Panc1 (cell line): Measurements from ENCODE around the gene ZKSCAN1. TPM values are rescaled to one million over a fixed set of nuclear protein-coding genes. Genes with fewer than 3 reads are reported as not detected.
"Not testable (repeated sequence)": the region's sequence is repeated elsewhere in the genome, so short reads cannot be mapped to it uniquely, and the experiment has no call there.

Experiments used
- ATAC-seq: fragments of 200-7000 bp; cut with Tn5 transposase; 2 replicates; pipeline ENCODE4 v1.9.1; 2020; ENCODE audit warnings: mild to moderate bottlenecking, moderate library complexity
- BruUV-seq: library from RNA; stranded (reverse); fragments of 400-500 nt; replicated peaks from 2 replicates; lab custom pipeline; 2021; lab: Mats Ljungman, UMichigan
- CTCF ChIA-PET: fragments of 300-600 bp; sonication (Branson Sonifier 250); formaldehyde crosslinking; loops from one replicate; lab custom pipeline; 2022; ENCODE audit warnings: antibody characterized with exemption; lab: Charles Lee
- POLR2A ChIA-PET: fragments of 300-600 bp; sonication (Branson Sonifier 250); formaldehyde crosslinking; loops from one replicate; lab custom pipeline; 2022; ENCODE audit warnings: antibody characterized with exemption; lab: Charles Lee
- DNase-seq: peaks from one replicate; pipeline ENCODE4 v3.0.0-alpha.2; 2010; ENCODE audit warnings: low read depth, low spot score
- H3K27ac ChIP-seq: 2 replicates; pipeline ENCODE4 v1.5.1; 2011; ENCODE audit warnings: mild to moderate bottlenecking, low read length, inconsistent platforms
- H3K27me3 ChIP-seq: fragments of 200-500 bp; sonication (Bioruptor generic); 2 replicates; pipeline ENCODE4 v1.6.0; 2014; ENCODE audit warnings: low read length, inconsistent platforms; ENCODE audit not compliant: control insufficient read depth, insufficient read depth
- H3K36me3 ChIP-seq: fragments of 200-500 bp; sonication (Bioruptor generic); 2 replicates; pipeline ENCODE4 v1.5.1; 2014; ENCODE audit warnings: inconsistent platforms, mild to moderate bottlenecking, low read length, moderate library complexity; ENCODE audit not compliant: control insufficient read depth, insufficient read depth
- H3K4me1 ChIP-seq: 2 replicates; pipeline ENCODE4 v1.5.1; 2011; ENCODE audit warnings: inconsistent platforms, mild to moderate bottlenecking, low read length, moderate library complexity; ENCODE audit not compliant: control insufficient read depth, insufficient read depth
- H3K4me3 ChIP-seq, 2 experiments: 2 replicates each; pipeline ENCODE4 v1.5.1; 2011 to 2012; ENCODE audit warnings: low read depth in 2 of 2, low read length in 2 of 2, mild to moderate bottlenecking in 2 of 2, inconsistent platforms in 1 of 2, moderate library complexity in 1 of 2
- H3K9me3 ChIP-seq: fragments of 200-500 bp; sonication (Bioruptor generic); 2 replicates; pipeline ENCODE4 v1.5.1; 2014; ENCODE audit warnings: low read depth, mild to moderate bottlenecking, inconsistent platforms, low read length, moderate library complexity; ENCODE audit not compliant: control insufficient read depth, insufficient read depth
- CTCF ChIP-seq: fragments of 450-650 bp; IDR thresholded peaks from 2 replicates; pipeline ENCODE4 v1.5.1; 2017; ENCODE audit warnings: mild to moderate bottlenecking
- POLR2AphosphoS5 ChIP-seq: IDR thresholded peaks from 2 replicates; pipeline ENCODE4 v1.6.1; 2012; ENCODE audit warnings: mild to moderate bottlenecking, low read depth, low read length, moderate library complexity
- SIN3A ChIP-seq: IDR thresholded peaks from 2 replicates; pipeline ENCODE4 v1.6.1; 2012; ENCODE audit warnings: low read depth, mild to moderate bottlenecking, low read length, moderate library complexity, borderline replicate concordance; ENCODE audit not compliant: insufficient read depth
- TCF7L2 ChIP-seq: IDR thresholded peaks from 2 replicates; pipeline ENCODE4 v1.6.1; 2011; ENCODE audit warnings: mild to moderate bottlenecking, low read depth, low read length, inconsistent platforms
- in situ Hi-C: cut with HindIII; loops from 2 replicates; pipeline ENCODE4 v1.10.0; 2016; ENCODE audit warnings: low sequenced_read_pairs, low pct_unique_long_range_greater_than_20kb
- intact Hi-C: fragments of 100-400 bp; cut with micrococcal nuclease; formaldehyde crosslinking; loops from one replicate; pipeline ENCODE4 v1.10.0; 2022; ENCODE audit not compliant: unreplicated experiment
- total RNA-seq: library from RNA; stranded (reverse); gene quantifications from one replicate; pipeline ENCODE4 v1.2.1, GENCODE V29; 2021; ENCODE audit not compliant: unreplicated experiment
- TF ChIP-seq, protein P1 (sequence below), 2 experiments: IDR thresholded peaks; 2 replicates each; pipeline ENCODE4 v1.6.1; 2011 to 2012; ENCODE audit warnings: low read depth in 2 of 2, control low read depth in 1 of 2, low read length in 1 of 2, mild to moderate bottlenecking in 1 of 2, moderate library complexity in 1 of 2; ENCODE audit not compliant: insufficient read depth in 1 of 2

Gene ZKSCAN1
- total RNA-seq, 1 experiment from 2014 or later: 55.5 TPM

DNA sequence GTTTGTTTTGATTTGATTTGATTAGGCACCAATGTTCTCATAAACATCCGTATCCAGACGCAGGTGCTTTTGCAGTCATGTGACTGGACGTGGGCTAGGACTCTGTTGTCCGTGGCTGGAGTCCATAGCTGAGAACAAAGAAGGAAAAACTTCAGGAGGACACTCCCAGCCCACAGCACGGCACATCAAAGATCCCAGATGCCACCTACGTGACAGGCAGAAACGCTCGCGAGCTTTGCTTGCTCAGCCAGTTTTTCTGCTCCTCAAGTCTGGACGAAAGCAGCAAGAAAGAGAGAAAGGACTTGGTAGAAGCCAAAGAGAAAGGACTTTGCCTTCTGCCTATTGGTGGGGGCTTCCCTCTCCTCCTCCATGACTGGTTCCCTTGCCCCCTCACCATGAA, 6.9 kb upstream of the ZKSCAN1 start:
- ATAC-seq (no peak), DNase-seq (no peak)
- TF ChIP-seq POLR2AphosphoS5 (no peak), TCF7L2 (peak; percentile 67; the same call in 1 of the 2 replicates)
- TF ChIP-seq, protein P1, sequence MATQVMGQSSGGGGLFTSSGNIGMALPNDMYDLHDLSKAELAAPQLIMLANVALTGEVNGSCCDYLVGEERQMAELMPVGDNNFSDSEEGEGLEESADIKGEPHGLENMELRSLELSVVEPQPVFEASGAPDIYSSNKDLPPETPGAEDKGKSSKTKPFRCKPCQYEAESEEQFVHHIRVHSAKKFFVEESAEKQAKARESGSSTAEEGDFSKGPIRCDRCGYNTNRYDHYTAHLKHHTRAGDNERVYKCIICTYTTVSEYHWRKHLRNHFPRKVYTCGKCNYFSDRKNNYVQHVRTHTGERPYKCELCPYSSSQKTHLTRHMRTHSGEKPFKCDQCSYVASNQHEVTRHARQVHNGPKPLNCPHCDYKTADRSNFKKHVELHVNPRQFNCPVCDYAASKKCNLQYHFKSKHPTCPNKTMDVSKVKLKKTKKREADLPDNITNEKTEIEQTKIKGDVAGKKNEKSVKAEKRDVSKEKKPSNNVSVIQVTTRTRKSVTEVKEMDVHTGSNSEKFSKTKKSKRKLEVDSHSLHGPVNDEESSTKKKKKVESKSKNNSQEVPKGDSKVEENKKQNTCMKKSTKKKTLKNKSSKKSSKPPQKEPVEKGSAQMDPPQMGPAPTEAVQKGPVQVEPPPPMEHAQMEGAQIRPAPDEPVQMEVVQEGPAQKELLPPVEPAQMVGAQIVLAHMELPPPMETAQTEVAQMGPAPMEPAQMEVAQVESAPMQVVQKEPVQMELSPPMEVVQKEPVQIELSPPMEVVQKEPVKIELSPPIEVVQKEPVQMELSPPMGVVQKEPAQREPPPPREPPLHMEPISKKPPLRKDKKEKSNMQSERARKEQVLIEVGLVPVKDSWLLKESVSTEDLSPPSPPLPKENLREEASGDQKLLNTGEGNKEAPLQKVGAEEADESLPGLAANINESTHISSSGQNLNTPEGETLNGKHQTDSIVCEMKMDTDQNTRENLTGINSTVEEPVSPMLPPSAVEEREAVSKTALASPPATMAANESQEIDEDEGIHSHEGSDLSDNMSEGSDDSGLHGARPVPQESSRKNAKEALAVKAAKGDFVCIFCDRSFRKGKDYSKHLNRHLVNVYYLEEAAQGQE (IDR thresholded peaks at IDR 0.05; ENCODE audit: insufficient read depth in 1 of 2, low read depth in 2 of 2, low read length in 1 of 2): no peak
- H3K9me3 ChIP-seq: no peaks in the 10 kb centered on the region
- no peaks in the 10 kb centered on the region for H3K36me3 ChIP-seq
- no peak overlapping the region for H3K4me3 ChIP-seq
- POLR2A ChIA-PET: interaction anchor here (0.7 kb wide), 1 partner anchor 58 kb away, joined by 11 read pairs; no protein-coding TSS in a partner anchor
- CTCF ChIA-PET: no interaction called here
- no peaks in the 10 kb centered on the region for H3K27me3 ChIP-seq
- no peak overlapping the region for H3K27ac ChIP-seq
- in situ Hi-C loops: no loop called here
- intact Hi-C loops: no loop called here
- BruUV-seq: no TSS peak
- peaks cover 13% of the 10 kb centered on the region; the same call in 1 of the 2 replicates for H3K4me1 ChIP-seq

- H3K9me3 ChIP-seq, intact Hi-C loops, H3K36me3 ChIP-seq, H3K4me1 ChIP-seq, H3K4me3 ChIP-seq, ATAC-seq, DNase-seq, H3K27ac ChIP-seq, in situ Hi-C loops, H3K27me3 ChIP-seq, POLR2A ChIA-PET, BruUV-seq, CTCF ChIA-PET: not testable (repeated sequence)
These were observed 5.4 kb upstream of the ZKSCAN1 start for GRCh38 chr7:100009952-100010351.

GRCh38 chr7:100010901-100011300, 4.5 kb upstream of the ZKSCAN1 start:
- H3K4me3 ChIP-seq: no peak overlapping the region
- H3K4me1 ChIP-seq: peaks cover 10% of the 10 kb centered on the region; the same call in 1 of the 2 replicates
- no TSS peak for BruUV-seq
- TF ChIP-seq CTCF (no peak), POLR2AphosphoS5 (no peak), TCF7L2 (no peak), SIN3A (no peak)
- TF ChIP-seq, protein P1 (IDR thresholded peaks at IDR 0.05; ENCODE audit: insufficient read depth in 1 of 2, low read depth in 2 of 2, low read length in 1 of 2): no peak
- ChIA-PET CTCF (no interaction called here), POLR2A (no interaction called here)
- no peaks in the 10 kb centered on the region for H3K9me3 ChIP-seq
- no peak for DNase-seq
- in situ Hi-C loops (no loop called here), intact Hi-C loops (no loop called here)
- ATAC-seq: no peak
- no peaks in the 10 kb centered on the region; the same call in 1 of the 2 replicates for H3K36me3 ChIP-seq
- H3K27me3 ChIP-seq: no peaks in the 10 kb centered on the region
- H3K27ac ChIP-seq: no peak overlapping the region
